Measurements from ENCODE around the gene EPG5.

The EPG5 gene

DNA sequence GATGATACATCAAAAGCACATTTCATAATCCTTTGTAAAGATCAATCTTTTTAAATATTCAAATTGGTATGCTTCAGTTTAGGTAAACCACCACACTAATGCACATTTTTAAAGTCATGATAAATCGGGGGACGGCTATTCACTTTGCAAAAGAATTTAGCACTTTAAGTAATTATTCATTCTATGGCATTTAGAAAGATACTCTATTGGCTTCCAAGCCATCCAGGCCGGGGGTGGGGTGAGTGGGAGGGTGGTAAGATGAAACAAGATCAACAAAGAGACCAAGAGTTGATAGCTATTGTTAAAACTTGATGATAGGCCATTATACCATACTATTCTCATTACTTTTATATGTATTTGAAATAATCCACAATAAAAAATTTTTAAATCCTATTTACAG lies 41.0 kb downstream of the EPG5 start:
- Histone ChIP-seq H3K4me1 (ENCODE audit: control insufficient read depth, insufficient read depth, low read length) (no peaks in the 10 kb centered on the region), H3K9ac (ENCODE audit: low read length in 2 of 2) (no peak overlapping the region), H3K27me3 (ENCODE audit: control insufficient read depth in 1 of 2, insufficient read depth in 2 of 2, low read length in 2 of 2) (no peaks in the 10 kb centered on the region), H3K27ac (ENCODE audit: low read length) (no peak overlapping the region), H3K9me3 (ENCODE audit: control insufficient read depth in 2 of 2, low read length in 2 of 2) (no peaks in the 10 kb centered on the region), H3K36me3 (ENCODE audit: control insufficient read depth in 2 of 2, insufficient read depth in 2 of 2, low read length in 2 of 2) (peaks cover 39% of the 10 kb centered on the region in 2 donors), H3K4me3 (ENCODE audit: low read length in 2 of 2) (no peak overlapping the region)

GRCh38 chr18:45923138-45923537 lies 44.0 kb downstream of the EPG5 start:
- no peak overlapping the region for H3K4me3 ChIP-seq (ENCODE audit: low read length in 2 of 2)
- H3K9ac ChIP-seq (ENCODE audit: low read length in 2 of 2), result no peak overlapping the region
- H3K27me3 ChIP-seq (ENCODE audit: control insufficient read depth in 1 of 2, insufficient read depth in 2 of 2, low read length in 2 of 2), result no peaks in the 10 kb centered on the region
- H3K4me1 ChIP-seq (ENCODE audit: control insufficient read depth, insufficient read depth, low read length), result no peaks in the 10 kb centered on the region
- H3K36me3 ChIP-seq (ENCODE audit: control insufficient read depth in 2 of 2, insufficient read depth in 2 of 2, low read length in 2 of 2), result peaks cover 35 to 38% of the 10 kb centered on the region in 2 donors
- no peaks in the 10 kb centered on the region for H3K9me3 ChIP-seq (ENCODE audit: control insufficient read depth in 2 of 2, low read length in 2 of 2)
- H3K27ac ChIP-seq (ENCODE audit: low read length), result no peak overlapping the region

- no peak overlapping the region for H3K27ac ChIP-seq (ENCODE audit: low read length)
- no peak overlapping the region for H3K9ac ChIP-seq (ENCODE audit: low read length in 2 of 2)
- peaks cover 46 to 50% of the 10 kb centered on the region in 2 donors for H3K36me3 ChIP-seq (ENCODE audit: control insufficient read depth in 2 of 2, insufficient read depth in 2 of 2, low read length in 2 of 2)
- no peak overlapping the region for H3K4me3 ChIP-seq (ENCODE audit: low read length in 2 of 2)
- H3K27me3 ChIP-seq (ENCODE audit: control insufficient read depth in 1 of 2, insufficient read depth in 2 of 2, low read length in 2 of 2), result no peaks in the 10 kb centered on the region
- H3K4me1 ChIP-seq (ENCODE audit: control insufficient read depth, insufficient read depth, low read length), result no peaks in the 10 kb centered on the region
- no peaks in the 10 kb centered on the region for H3K9me3 ChIP-seq (ENCODE audit: control insufficient read depth in 2 of 2, low read length in 2 of 2)
Measured at GRCh38 chr18:45920367-45920766, 46.8 kb downstream of the EPG5 start.

DNA sequence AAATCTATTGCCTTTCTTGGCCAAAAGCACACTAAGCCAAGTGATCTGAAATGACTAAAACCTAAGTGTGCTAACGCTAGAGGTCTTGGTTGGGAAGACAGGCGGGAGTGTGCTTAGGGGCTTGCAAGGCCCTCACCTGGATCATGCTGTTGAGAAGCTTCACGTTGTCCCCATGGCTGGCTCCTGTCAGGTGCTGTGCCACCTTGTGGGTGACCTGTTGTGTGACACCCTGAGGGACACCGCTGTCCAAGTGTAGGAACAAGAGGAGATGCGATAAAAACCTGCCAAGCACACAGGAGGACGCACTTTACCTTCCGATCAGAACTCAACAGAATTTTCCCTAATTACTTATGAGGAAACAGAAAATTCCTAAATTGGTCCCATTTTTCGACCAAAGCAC lies 50.8 kb downstream of the EPG5 start:
- H3K27me3 ChIP-seq (ENCODE audit: control insufficient read depth in 1 of 2, insufficient read depth in 2 of 2, low read length in 2 of 2), result no peaks in the 10 kb centered on the region
- H3K36me3 ChIP-seq (ENCODE audit: control insufficient read depth in 2 of 2, insufficient read depth in 2 of 2, low read length in 2 of 2), result peaks cover 47 to 48% of the 10 kb centered on the region in 2 donors
- H3K4me1 ChIP-seq (ENCODE audit: control insufficient read depth, insufficient read depth, low read length), result no peaks in the 10 kb centered on the region
- no peaks in the 10 kb centered on the region for H3K9me3 ChIP-seq (ENCODE audit: control insufficient read depth in 2 of 2, low read length in 2 of 2)
- no peak overlapping the region for H3K4me3 ChIP-seq (ENCODE audit: low read length in 2 of 2)
- H3K9ac ChIP-seq (ENCODE audit: low read length in 2 of 2), result no peak overlapping the region
- H3K27ac ChIP-seq (ENCODE audit: low read length), result no peak overlapping the region

- peaks cover 50 to 53% of the 10 kb centered on the region in 2 donors for H3K36me3 ChIP-seq (ENCODE audit: control insufficient read depth in 2 of 2, insufficient read depth in 2 of 2, low read length in 2 of 2)
Measured at GRCh38 chr18:45913276-45913675, 53.9 kb downstream of the EPG5 start.

DNA sequence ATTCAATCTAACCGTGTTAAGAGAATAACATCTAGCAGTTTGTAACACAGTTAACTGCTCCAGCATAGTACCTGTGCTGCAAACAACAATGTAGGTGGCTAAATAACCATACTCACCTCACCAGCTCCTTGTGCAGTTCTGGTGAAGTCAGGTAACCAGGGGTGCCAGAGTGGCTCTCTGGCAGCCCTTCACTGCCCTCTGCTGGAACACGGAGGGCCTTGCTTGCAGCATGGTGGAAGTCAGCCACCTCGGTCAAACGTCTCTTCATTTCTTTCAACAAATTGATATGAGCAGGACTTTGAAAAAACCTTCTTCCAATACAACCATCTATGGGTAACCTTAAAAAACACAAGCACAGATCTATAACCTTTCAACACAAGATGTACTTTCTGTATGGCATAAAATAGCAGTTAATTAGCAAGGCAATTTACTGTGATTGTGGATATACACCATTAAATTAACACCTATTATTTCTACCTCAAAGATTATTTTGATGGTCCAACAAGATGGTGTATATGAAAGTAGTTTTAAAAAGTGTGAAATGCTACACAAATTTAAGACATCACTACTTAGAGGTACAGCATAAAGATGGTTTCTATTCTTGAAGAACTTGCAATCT lies 56.6 kb downstream of the EPG5 start:
- Histone ChIP-seq H3K27me3 (ENCODE audit: control insufficient read depth in 1 of 2, insufficient read depth in 2 of 2, low read length in 2 of 2) (no peaks in the 10 kb centered on the region), H3K4me3 (ENCODE audit: low read length in 2 of 2) (no peak overlapping the region), H3K4me1 (ENCODE audit: control insufficient read depth, insufficient read depth, low read length) (no peaks in the 10 kb centered on the region), H3K36me3 (ENCODE audit: control insufficient read depth in 2 of 2, insufficient read depth in 2 of 2, low read length in 2 of 2) (peaks cover 45 to 50% of the 10 kb centered on the region in 2 donors), H3K9ac (ENCODE audit: low read length in 2 of 2) (no peak overlapping the region), H3K27ac (ENCODE audit: low read length) (no peak overlapping the region), H3K9me3 (ENCODE audit: control insufficient read depth in 2 of 2, low read length in 2 of 2) (no peaks in the 10 kb centered on the region)

More at GRCh38 chr18:45913276-45913675, 53.9 kb downstream of the EPG5 start:
- no peaks in the 10 kb centered on the region for H3K9me3 ChIP-seq (ENCODE audit: control insufficient read depth in 2 of 2, low read length in 2 of 2)
- H3K4me3 ChIP-seq (ENCODE audit: low read length in 2 of 2), result no peak overlapping the region
- H3K9ac ChIP-seq (ENCODE audit: low read length in 2 of 2), result no peak overlapping the region
- no peaks in the 10 kb centered on the region for H3K27me3 ChIP-seq (ENCODE audit: control insufficient read depth in 1 of 2, insufficient read depth in 2 of 2, low read length in 2 of 2)
- H3K27ac ChIP-seq (ENCODE audit: low read length), result no peak overlapping the region
- no peaks in the 10 kb centered on the region for H3K4me1 ChIP-seq (ENCODE audit: control insufficient read depth, insufficient read depth, low read length)

DNA sequence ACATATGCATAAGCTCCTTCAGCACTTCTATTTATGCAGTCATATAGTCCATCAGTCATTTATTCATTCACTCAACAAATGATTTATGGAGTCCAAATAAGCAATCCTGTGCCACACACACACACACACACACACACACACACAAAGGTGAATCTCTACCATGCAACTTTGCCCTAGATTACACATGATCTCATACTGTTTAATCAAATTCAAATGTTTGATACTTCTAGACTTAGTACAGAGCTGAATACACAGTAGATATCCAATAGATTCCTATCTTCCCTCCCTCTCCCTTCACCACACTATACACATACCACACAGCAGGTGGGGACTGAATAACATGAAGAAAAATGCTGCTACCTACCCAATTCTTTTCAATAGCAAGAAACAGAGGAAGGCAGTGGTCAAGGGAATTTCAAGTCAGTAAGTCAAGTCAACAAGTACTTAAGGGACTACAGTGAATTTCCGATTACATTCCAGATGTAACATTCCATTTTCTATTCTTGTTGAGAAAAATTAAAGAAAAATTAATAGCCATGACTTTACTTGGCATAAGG lies 65.4 kb downstream of the EPG5 start:
- no peak overlapping the region for H3K27ac ChIP-seq (ENCODE audit: low read length)
- no peaks in the 10 kb centered on the region for H3K4me1 ChIP-seq (ENCODE audit: control insufficient read depth, insufficient read depth, low read length)
- peaks cover 24 to 42% of the 10 kb centered on the region in 2 donors for H3K36me3 ChIP-seq (ENCODE audit: control insufficient read depth in 2 of 2, insufficient read depth in 2 of 2, low read length in 2 of 2)
- no peak overlapping the region for H3K9ac ChIP-seq (ENCODE audit: low read length in 2 of 2)
- H3K9me3 ChIP-seq (ENCODE audit: control insufficient read depth in 2 of 2, low read length in 2 of 2), result no peaks in the 10 kb centered on the region
- no peak overlapping the region for H3K4me3 ChIP-seq (ENCODE audit: low read length in 2 of 2)
- H3K27me3 ChIP-seq (ENCODE audit: control insufficient read depth in 1 of 2, insufficient read depth in 2 of 2, low read length in 2 of 2), result no peaks in the 10 kb centered on the region

- H3K27ac ChIP-seq (ENCODE audit: low read length), result no peak overlapping the region
Measured at GRCh38 chr18:45900623-45901022, 66.5 kb downstream of the EPG5 start.

GRCh38 chr18:45896991-45897390 lies 70.1 kb downstream of the EPG5 start:
- Histone ChIP-seq H3K27me3 (ENCODE audit: control insufficient read depth in 1 of 2, insufficient read depth in 2 of 2, low read length in 2 of 2) (no peaks in the 10 kb centered on the region), H3K9ac (ENCODE audit: low read length in 2 of 2) (peak overlapping the region in 1 of 2 donors; percentile 52), H3K4me3 (ENCODE audit: low read length in 2 of 2) (no peak overlapping the region), H3K36me3 (ENCODE audit: control insufficient read depth in 2 of 2, insufficient read depth in 2 of 2, low read length in 2 of 2) (peaks cover 21 to 26% of the 10 kb centered on the region in 2 donors), H3K4me1 (ENCODE audit: control insufficient read depth, insufficient read depth, low read length) (no peaks in the 10 kb centered on the region), H3K27ac (ENCODE audit: low read length) (peak overlapping the region; percentile 38), H3K9me3 (ENCODE audit: control insufficient read depth in 2 of 2, low read length in 2 of 2) (no peaks in the 10 kb centered on the region)

More at GRCh38 chr18:45900623-45901022, 66.5 kb downstream of the EPG5 start:
- no peaks in the 10 kb centered on the region for H3K9me3 ChIP-seq (ENCODE audit: control insufficient read depth in 2 of 2, low read length in 2 of 2)
- H3K27me3 ChIP-seq (ENCODE audit: control insufficient read depth in 1 of 2, insufficient read depth in 2 of 2, low read length in 2 of 2), result no peaks in the 10 kb centered on the region
- peaks cover 24 to 35% of the 10 kb centered on the region in 2 donors for H3K36me3 ChIP-seq (ENCODE audit: control insufficient read depth in 2 of 2, insufficient read depth in 2 of 2, low read length in 2 of 2)
- no peak overlapping the region for H3K9ac ChIP-seq (ENCODE audit: low read length in 2 of 2)
- no peaks in the 10 kb centered on the region for H3K4me1 ChIP-seq (ENCODE audit: control insufficient read depth, insufficient read depth, low read length)
- no peak overlapping the region for H3K4me3 ChIP-seq (ENCODE audit: low read length in 2 of 2)

DNA sequence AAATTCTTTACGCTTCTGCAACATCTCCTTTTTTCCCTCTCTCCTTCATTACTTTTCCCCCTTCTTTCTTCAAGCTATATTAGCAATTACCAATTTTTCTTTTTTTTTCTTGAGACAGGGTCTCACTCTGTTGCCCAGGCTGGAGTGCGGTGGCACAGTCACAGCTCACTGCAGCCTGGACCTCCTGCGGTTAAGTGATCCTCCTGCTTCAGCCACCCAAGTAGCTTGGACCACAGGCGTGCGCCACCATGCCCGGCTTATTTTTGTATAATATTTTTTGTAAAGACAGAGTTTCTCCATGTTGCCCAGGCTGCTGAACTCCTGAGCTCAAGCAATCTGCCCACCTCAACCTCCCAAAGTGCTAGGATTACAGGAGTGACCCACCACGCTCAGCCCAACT lies 70.7 kb downstream of the EPG5 start:
- H3K4me1 ChIP-seq (ENCODE audit: control insufficient read depth, insufficient read depth, low read length), result no peaks in the 10 kb centered on the region
- H3K36me3 ChIP-seq (ENCODE audit: control insufficient read depth in 2 of 2, insufficient read depth in 2 of 2, low read length in 2 of 2), result peaks cover 21 to 23% of the 10 kb centered on the region in 2 donors
- no peaks in the 10 kb centered on the region for H3K27me3 ChIP-seq (ENCODE audit: control insufficient read depth in 1 of 2, insufficient read depth in 2 of 2, low read length in 2 of 2)
- no peak overlapping the region for H3K9ac ChIP-seq (ENCODE audit: low read length in 2 of 2)
- H3K4me3 ChIP-seq (ENCODE audit: low read length in 2 of 2), result no peak overlapping the region
- H3K27ac ChIP-seq (ENCODE audit: low read length), result peak overlapping the region; percentile 38
- no peaks in the 10 kb centered on the region for H3K9me3 ChIP-seq (ENCODE audit: control insufficient read depth in 2 of 2, low read length in 2 of 2)

DNA sequence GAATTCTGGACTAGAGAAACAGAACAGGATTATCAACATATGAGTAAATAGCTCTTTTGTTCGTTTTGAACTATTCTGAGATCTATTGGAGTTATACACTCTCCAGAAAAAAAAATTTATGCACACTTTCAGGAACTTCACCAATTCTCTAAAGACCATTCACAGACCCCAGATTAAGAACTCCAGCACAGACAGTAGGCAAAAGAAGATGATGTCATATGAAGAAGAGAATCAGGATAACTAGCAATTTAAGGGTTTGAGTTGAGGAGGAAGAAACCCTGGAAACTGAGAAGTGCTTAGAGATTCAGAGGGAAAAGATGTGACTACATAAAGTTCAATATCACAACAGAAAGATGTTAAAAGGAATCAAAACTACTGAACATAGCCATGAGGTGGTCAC lies 71.8 kb downstream of the EPG5 start:
- Histone ChIP-seq H3K9me3 (ENCODE audit: control insufficient read depth in 2 of 2, low read length in 2 of 2) (no peaks in the 10 kb centered on the region), H3K4me1 (ENCODE audit: control insufficient read depth, insufficient read depth, low read length) (no peaks in the 10 kb centered on the region), H3K4me3 (ENCODE audit: low read length in 2 of 2) (no peak overlapping the region), H3K27ac (ENCODE audit: low read length) (no peak overlapping the region), H3K27me3 (ENCODE audit: control insufficient read depth in 1 of 2, insufficient read depth in 2 of 2, low read length in 2 of 2) (no peaks in the 10 kb centered on the region), H3K36me3 (ENCODE audit: control insufficient read depth in 2 of 2, insufficient read depth in 2 of 2, low read length in 2 of 2) (peaks cover 14 to 17% of the 10 kb centered on the region in 2 donors), H3K9ac (ENCODE audit: low read length in 2 of 2) (no peak overlapping the region)

All from stomach smooth muscle (tissue), 2 donors.